ENCODE measurements around the gene STX18. TPM values are rescaled to one million over a fixed set of nuclear protein-coding genes. Genes with fewer than 3 reads are reported as not detected.

STX18 gene
- total and polyA plus RNA-seq, 2 experiments from 2014 or later = 15.9 to 18.1 TPM

DNA sequence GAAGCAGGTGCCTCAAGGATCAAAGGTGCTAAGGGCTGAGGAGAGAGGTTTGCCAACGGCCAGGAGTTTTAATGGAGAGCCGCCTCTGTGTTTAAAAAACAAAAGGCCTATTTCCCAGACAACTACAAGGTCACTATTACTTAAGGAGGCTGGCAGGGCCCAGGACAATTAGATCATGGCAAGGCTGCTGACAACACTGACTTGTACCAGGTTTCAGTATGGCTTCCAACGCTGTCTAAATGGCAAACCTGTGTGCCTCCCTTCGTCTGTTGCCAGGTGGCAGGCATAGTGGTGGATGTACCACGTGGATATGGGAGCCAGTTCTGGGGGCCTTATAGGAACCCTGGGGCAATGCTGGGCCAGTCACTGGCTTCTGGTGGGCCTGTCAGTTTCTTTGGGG is 114.0 kb downstream of the STX18 start:
- Histone ChIP-seq H3K4me3 (peak overlapping the region; percentile 33; the same call in 1 of the 2 replicates), H3F3A (replicated peaks; ENCODE audit: low read depth) (peaks cover 15% of the 10 kb centered on the region), H2AFZ (no peak overlapping the region; the same call in 1 of the 2 replicates), H3K27ac (ENCODE audit: low read depth) (peak overlapping the region; percentile 89), H3K9me2 (ENCODE audit: insufficient read depth) (no peaks in the 10 kb centered on the region), H3K4me1 (ENCODE audit: insufficient read depth) (peaks cover 58% of the 10 kb centered on the region), H3K79me2 (replicated peaks; ENCODE audit: insufficient read depth) (no peaks in the 10 kb centered on the region), H3K27me3 (ENCODE audit: insufficient read depth) (no peaks in the 10 kb centered on the region), H3K36me3 (ENCODE audit: insufficient read depth) (0 out of 2 replicates have a peak, but pooled peaks cover 3% of the 10 kb centered on the region), H3K4me2 (peak overlapping the region; percentile 74), H4K20me1 (replicated peaks; ENCODE audit: insufficient read depth) (no peaks in the 10 kb centered on the region)
- 0 out of 3 replicates have a peak, but pooled peaks cover 5% of the 10 kb centered on the region for H3K36me3 Mint-ChIP-seq (ENCODE audit: low read depth)
- H3K27ac Mint-ChIP-seq = peak overlapping the region; percentile 33; the same call in 1 of the 2 replicates
- DNase-seq (ENCODE audit: low spot score) (no peak), ATAC-seq (no peak)
- TF ChIP-seq, protein P1, sequence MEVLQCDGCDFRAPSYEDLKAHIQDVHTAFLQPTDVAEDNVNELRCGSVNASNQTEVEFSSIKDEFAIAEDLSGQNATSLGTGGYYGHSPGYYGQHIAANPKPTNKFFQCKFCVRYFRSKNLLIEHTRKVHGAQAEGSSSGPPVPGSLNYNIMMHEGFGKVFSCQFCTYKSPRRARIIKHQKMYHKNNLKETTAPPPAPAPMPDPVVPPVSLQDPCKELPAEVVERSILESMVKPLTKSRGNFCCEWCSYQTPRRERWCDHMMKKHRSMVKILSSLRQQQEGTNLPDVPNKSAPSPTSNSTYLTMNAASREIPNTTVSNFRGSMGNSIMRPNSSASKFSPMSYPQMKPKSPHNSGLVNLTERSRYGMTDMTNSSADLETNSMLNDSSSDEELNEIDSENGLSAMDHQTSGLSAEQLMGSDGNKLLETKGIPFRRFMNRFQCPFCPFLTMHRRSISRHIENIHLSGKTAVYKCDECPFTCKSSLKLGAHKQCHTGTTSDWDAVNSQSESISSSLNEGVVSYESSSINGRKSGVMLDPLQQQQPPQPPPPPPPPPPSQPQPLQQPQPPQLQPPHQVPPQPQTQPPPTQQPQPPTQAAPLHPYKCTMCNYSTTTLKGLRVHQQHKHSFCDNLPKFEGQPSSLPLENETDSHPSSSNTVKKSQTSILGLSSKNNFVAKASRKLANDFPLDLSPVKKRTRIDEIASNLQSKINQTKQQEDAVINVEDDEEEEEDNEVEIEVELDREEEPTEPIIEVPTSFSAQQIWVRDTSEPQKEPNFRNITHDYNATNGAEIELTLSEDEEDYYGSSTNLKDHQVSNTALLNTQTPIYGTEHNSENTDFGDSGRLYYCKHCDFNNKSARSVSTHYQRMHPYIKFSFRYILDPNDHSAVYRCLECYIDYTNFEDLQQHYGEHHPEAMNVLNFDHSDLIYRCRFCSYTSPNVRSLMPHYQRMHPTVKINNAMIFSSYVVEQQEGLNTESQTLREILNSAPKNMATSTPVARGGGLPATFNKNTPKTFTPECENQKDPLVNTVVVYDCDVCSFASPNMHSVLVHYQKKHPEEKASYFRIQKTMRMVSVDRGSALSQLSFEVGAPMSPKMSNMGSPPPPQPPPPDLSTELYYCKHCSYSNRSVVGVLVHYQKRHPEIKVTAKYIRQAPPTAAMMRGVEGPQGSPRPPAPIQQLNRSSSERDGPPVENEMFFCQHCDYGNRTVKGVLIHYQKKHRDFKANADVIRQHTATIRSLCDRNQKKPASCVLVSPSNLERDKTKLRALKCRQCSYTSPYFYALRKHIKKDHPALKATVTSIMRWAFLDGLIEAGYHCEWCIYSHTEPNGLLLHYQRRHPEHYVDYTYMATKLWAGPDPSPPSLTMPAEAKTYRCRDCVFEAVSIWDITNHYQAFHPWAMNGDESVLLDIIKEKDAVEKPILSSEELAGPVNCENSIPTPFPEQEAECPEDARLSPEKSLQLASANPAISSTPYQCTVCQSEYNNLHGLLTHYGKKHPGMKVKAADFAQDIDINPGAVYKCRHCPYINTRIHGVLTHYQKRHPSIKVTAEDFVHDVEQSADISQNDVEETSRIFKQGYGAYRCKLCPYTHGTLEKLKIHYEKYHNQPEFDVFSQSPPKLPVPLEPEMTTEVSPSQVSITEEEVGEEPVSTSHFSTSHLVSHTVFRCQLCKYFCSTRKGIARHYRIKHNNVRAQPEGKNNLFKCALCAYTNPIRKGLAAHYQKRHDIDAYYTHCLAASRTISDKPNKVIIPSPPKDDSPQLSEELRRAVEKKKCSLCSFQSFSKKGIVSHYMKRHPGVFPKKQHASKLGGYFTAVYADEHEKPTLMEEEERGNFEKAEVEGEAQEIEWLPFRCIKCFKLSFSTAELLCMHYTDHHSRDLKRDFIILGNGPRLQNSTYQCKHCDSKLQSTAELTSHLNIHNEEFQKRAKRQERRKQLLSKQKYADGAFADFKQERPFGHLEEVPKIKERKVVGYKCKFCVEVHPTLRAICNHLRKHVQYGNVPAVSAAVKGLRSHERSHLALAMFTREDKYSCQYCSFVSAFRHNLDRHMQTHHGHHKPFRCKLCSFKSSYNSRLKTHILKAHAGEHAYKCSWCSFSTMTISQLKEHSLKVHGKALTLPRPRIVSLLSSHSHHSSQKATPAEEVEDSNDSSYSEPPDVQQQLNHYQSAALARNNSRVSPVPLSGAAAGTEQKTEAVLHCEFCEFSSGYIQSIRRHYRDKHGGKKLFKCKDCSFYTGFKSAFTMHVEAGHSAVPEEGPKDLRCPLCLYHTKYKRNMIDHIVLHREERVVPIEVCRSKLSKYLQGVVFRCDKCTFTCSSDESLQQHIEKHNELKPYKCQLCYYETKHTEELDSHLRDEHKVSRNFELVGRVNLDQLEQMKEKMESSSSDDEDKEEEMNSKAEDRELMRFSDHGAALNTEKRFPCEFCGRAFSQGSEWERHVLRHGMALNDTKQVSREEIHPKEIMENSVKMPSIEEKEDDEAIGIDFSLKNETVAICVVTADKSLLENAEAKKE (CRISPR knock-in tag; IDR thresholded peaks at IDR 0.05) = no peak
- H3K9me3 Mint-ChIP-seq = no peaks in the 10 kb centered on the region
- peaks cover 30% of the 10 kb centered on the region for H3K27me3 Mint-ChIP-seq (ENCODE audit: insufficient read depth, low read depth, poor library complexity)
- H3K4me3 Mint-ChIP-seq = peak overlapping the region; percentile 15; the same call in 1 of the 3 replicates
- H3K4me1 Mint-ChIP-seq = peaks cover 65% of the 10 kb centered on the region

DNA sequence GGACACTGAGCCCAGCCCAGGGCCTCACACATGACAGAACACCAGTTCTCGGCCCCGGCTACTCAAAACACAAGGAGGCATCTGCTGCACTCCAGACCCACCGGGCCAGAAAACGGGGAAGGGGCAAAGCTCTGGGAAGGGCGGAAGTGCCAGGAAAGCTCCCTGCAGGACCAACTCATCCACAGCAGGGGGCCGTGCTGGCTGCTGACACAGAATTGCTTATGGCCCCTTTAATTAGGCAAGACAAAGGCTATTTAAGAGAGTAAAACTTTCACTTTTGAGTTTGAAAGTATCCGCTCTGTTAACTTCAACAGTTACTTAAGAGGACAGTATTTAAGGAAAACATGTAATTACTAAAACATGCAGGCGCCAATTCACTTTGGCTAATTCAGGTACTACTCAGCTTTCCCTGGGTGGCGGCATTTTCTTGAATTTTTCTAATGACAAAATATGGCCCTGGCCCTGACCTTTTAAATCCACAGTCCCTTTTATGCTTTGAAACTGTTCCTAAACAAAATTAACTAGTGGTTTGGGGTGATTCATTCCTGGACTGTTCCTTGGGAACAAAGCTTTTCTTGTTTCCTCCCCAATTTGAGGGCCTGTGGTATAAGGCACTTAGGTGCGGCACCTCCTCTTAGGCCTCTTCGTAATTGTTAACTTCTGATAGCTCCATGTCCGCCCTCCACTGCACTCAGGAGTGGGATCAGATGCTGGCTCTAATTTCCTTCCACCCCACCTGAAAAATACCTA is 114.6 kb downstream of the STX18 start:
- H3K4me1 Mint-ChIP-seq = peaks cover 69% of the 10 kb centered on the region
- peaks cover 30% of the 10 kb centered on the region for H3K27me3 Mint-ChIP-seq (ENCODE audit: insufficient read depth, low read depth, poor library complexity)
- peaks cover 8% of the 10 kb centered on the region; the same call in 1 of the 3 replicates for H3K36me3 Mint-ChIP-seq (ENCODE audit: low read depth)
- H3K4me2 ChIP-seq = peak overlapping the region; percentile 74
- peaks cover 62% of the 10 kb centered on the region for H3K4me1 ChIP-seq (ENCODE audit: insufficient read depth)
- 0 out of 2 replicates have a peak, but pooled peaks cover 4% of the 10 kb centered on the region for H3K36me3 ChIP-seq (ENCODE audit: insufficient read depth)
- H3F3A ChIP-seq (replicated peaks; ENCODE audit: low read depth) = peaks cover 15% of the 10 kb centered on the region
- peak; percentile 85 for DNase-seq (ENCODE audit: low spot score)
- ATAC-seq = peak; percentile 38
- peak overlapping the region; percentile 45 for H3K4me3 Mint-ChIP-seq
- H3K27ac Mint-ChIP-seq = peak overlapping the region; percentile 41; the same call in 1 of the 2 replicates
- H3K27ac ChIP-seq (ENCODE audit: low read depth) = peak overlapping the region; percentile 89
- H3K4me3 ChIP-seq = peak overlapping the region; percentile 33
- H3K9me2 ChIP-seq (ENCODE audit: insufficient read depth) = no peaks in the 10 kb centered on the region
- H2AFZ ChIP-seq = no peak overlapping the region; the same call in 1 of the 2 replicates
- no peaks in the 10 kb centered on the region for H3K79me2 ChIP-seq (replicated peaks; ENCODE audit: insufficient read depth)
- H3K27me3 ChIP-seq (ENCODE audit: insufficient read depth) = no peaks in the 10 kb centered on the region
- no peaks in the 10 kb centered on the region for H3K9me3 Mint-ChIP-seq
- H4K20me1 ChIP-seq (replicated peaks; ENCODE audit: insufficient read depth) = no peaks in the 10 kb centered on the region
- TF ChIP-seq NANOG (IDR thresholded peaks at IDR 0.05; ENCODE audit: borderline replicate concordance) = peak; percentile 68; the same call in 1 of the 2 replicates
- no peak for TF ChIP-seq ZNF331 (CRISPR knock-in tag; IDR thresholded peaks at IDR 0.05; ENCODE audit: low read depth)
- TF ChIP-seq, protein P1 (CRISPR knock-in tag; IDR thresholded peaks at IDR 0.05) = 0 out of 2 replicates have a peak, but pooled peaks have one; percentile 21
